IMR-90 (cell line): ENCODE data around the gene CAND2.

ENCODE experiments used
- CEBPB ChIP-seq: IDR thresholded peaks from 2 replicates; pipeline ENCODE4 v1.6.1; 2012; ENCODE audit warnings: low read depth, low read length, improper control_type of control experiment
- CHD1 ChIP-seq: IDR thresholded peaks from 2 replicates; pipeline ENCODE4 v1.6.1; 2012; ENCODE audit warnings: low read depth, low read length, improper control_type of control experiment
- FOS ChIP-seq: fragments of 150-350 bp; IDR thresholded peaks from 2 replicates; pipeline ENCODE4 v1.6.1; 2016; ENCODE audit warnings: low read depth, low read length
- MAFK ChIP-seq: IDR thresholded peaks from 2 replicates; pipeline ENCODE4 v1.6.1; 2012; ENCODE audit warnings: low read depth, low read length, improper control_type of control experiment
- POLR2A ChIP-seq: IDR thresholded peaks from 2 replicates; pipeline ENCODE4 v1.6.1; 2012; ENCODE audit warnings: mild to moderate bottlenecking, low read depth, low read length
- RAD21 ChIP-seq: IDR thresholded peaks from 2 replicates; pipeline ENCODE4 v1.6.1; 2012; ENCODE audit warnings: low read length, improper control_type of control experiment
- RCOR1 ChIP-seq: IDR thresholded peaks from 2 replicates; pipeline ENCODE4 v1.6.1; 2012; ENCODE audit warnings: mild to moderate bottlenecking, low read length, improper control_type of control experiment; ENCODE audit not compliant: insufficient replicate concordance
- RFX5 ChIP-seq: IDR thresholded peaks from 2 replicates; pipeline ENCODE4 v1.8.0; 2012; ENCODE audit warnings: low read depth, mild to moderate bottlenecking, low read length, moderate library complexity
- TF ChIP-seq, protein P1 (sequence below): conservative IDR thresholded peaks from 2 replicates; pipeline ENCODE4 v1.5.1; 2012; ENCODE audit warnings: mild to moderate bottlenecking, low read depth, low read length, improper control_type of control experiment

- TF ChIP-seq, protein P1, sequence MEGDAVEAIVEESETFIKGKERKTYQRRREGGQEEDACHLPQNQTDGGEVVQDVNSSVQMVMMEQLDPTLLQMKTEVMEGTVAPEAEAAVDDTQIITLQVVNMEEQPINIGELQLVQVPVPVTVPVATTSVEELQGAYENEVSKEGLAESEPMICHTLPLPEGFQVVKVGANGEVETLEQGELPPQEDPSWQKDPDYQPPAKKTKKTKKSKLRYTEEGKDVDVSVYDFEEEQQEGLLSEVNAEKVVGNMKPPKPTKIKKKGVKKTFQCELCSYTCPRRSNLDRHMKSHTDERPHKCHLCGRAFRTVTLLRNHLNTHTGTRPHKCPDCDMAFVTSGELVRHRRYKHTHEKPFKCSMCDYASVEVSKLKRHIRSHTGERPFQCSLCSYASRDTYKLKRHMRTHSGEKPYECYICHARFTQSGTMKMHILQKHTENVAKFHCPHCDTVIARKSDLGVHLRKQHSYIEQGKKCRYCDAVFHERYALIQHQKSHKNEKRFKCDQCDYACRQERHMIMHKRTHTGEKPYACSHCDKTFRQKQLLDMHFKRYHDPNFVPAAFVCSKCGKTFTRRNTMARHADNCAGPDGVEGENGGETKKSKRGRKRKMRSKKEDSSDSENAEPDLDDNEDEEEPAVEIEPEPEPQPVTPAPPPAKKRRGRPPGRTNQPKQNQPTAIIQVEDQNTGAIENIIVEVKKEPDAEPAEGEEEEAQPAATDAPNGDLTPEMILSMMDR = peak; percentile 14; the same call in 1 of the 2 replicates
- no peak for TF ChIP-seq RCOR1
- no peak for TF ChIP-seq RAD21
- no peak for TF ChIP-seq RFX5
- TF ChIP-seq POLR2A = no peak
- no peak for TF ChIP-seq CEBPB
- TF ChIP-seq FOS = no peak
- no peak for TF ChIP-seq MAFK
- TF ChIP-seq CHD1 = no peak
Measured at GRCh38 chr3:12875857-12876836, 79.7 kb downstream of the CAND2 start.
